Measurements from ENCODE around the gene RELN.

Gene RELN

DNA sequence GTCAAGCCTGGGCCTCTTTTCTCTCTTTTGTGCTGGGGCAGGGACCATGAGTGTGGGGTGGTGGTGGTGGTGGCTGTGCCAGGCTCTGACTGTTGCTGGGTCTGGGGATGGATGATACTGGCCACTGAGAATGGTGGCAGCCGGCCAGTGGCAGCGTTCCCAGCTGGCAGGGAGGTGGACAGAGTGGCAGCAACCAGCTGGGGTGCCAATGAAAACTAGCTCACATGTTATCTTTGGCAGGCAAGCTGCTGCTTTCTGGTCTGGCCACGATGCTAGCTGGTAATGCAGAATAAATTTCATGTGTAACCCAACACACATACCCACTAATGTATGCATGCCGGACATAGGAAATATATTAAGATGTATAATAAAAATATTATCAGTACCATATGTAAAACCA, 448.4 kb downstream of the RELN start:
- TF ChIP-seq, protein P1, sequence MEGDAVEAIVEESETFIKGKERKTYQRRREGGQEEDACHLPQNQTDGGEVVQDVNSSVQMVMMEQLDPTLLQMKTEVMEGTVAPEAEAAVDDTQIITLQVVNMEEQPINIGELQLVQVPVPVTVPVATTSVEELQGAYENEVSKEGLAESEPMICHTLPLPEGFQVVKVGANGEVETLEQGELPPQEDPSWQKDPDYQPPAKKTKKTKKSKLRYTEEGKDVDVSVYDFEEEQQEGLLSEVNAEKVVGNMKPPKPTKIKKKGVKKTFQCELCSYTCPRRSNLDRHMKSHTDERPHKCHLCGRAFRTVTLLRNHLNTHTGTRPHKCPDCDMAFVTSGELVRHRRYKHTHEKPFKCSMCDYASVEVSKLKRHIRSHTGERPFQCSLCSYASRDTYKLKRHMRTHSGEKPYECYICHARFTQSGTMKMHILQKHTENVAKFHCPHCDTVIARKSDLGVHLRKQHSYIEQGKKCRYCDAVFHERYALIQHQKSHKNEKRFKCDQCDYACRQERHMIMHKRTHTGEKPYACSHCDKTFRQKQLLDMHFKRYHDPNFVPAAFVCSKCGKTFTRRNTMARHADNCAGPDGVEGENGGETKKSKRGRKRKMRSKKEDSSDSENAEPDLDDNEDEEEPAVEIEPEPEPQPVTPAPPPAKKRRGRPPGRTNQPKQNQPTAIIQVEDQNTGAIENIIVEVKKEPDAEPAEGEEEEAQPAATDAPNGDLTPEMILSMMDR (IDR thresholded peaks at IDR 0.05; ENCODE audit: low read depth, low read length), result no peak

DNA sequence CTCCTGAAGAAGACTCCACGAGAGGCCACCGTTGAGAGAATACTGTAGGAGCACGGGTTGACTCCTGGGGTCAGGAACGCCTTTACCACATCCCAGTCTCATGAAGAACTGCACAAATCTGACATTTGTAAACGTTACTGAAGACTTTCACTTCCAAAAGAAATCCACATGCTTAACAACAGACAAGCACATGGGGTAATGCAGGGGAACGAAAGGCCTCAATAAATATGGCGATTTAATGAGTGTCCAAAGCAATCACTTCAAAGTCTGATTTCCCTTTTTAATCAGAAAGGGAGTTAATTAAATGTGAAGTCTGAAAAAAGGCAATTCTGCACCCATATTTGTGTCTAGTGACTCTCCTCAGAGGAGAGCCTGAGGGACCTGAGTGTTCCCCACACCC, 449.1 kb downstream of the RELN start:
- TF ChIP-seq, protein P1 (IDR thresholded peaks at IDR 0.05; ENCODE audit: low read depth, low read length), result no peak
- no peak overlapping the region for H3K4me3 ChIP-seq (ENCODE audit: low read depth, low read length)

More for the DNA sequence above, 448.4 kb downstream of the RELN start:
- H3K4me3 ChIP-seq (ENCODE audit: low read depth, low read length), result no peak overlapping the region

DNA sequence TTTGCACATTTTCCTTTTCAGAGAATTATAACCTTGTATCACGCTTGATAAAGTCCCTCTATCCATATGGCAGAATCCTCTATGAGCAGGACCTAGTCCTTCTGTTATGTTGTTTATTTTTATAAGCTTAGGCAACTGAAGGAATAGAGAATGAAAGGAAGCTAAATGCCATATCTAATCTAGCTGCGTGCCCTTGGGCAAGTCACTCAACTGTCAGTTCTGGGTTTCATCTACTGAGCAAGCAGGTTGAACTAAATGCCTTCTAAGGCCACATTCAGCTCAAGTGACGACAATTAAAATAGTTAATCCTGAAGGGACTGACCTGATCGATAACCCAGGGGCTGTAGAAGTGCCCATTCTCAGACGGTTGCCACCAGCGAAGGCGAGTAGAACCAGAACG, 449.6 kb downstream of the RELN start:
- TF ChIP-seq, protein P1 (IDR thresholded peaks at IDR 0.05; ENCODE audit: low read depth, low read length), result no peak
- no peak overlapping the region for H3K4me3 ChIP-seq (ENCODE audit: low read depth, low read length)

DNA sequence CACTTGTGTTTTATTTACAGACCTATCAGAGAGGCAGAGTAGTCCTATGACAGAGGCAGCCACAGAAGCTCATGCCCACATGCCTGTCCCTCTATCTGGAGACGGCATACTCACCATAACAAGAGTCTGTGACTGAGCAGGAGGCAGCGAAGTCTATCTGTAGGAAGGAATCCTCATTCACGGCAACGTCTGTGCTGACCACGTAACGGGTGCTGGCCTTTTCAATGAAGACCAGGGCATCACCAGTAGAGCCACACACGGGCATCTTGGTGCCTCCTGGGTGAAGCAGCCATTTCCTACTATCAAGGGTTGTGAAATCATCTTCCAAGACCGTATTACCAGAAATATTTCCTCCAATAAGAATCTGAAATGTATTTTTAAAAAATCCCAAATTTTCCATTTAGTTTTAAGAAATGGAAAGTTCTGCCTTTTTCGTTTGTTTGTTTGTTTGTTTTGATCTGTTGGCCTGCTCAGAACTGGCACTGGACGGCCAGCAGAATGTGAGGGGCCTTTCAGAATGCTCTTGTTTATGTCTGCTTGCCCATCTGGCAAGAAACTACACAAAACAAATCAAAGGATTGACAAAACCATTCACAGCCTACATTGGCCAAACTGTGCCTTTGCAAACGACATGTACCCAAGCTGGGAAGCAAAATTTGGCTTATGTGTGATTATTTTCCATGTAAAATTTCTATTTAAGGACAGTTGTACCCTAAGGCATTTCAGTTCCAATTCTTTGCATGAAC, 450.3 kb downstream of the RELN start:
- TF ChIP-seq, protein P1 (IDR thresholded peaks at IDR 0.05; ENCODE audit: low read depth, low read length), result no peak

DNA sequence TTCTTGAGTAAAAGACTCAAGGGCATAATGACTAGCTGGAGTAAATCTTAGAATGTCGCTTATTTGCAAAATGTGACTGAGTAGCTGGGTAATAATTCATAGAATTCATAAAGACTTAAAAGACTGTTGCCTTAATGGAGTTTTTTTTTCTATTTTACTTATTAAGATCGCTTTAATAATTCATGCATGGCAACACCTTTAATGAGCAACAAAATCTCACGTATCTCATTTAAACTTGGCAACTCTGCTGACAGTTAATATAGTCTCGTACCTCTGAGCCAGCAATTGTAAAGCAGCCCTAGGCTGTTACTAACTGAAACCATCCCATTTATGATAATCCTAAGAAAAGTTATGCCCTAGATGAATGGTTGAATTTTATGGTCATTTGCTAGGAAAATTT, 455.7 kb downstream of the RELN start:
- TF ChIP-seq, protein P1 (IDR thresholded peaks at IDR 0.05; ENCODE audit: low read depth, low read length), result no peak
- H3K4me3 ChIP-seq (ENCODE audit: low read depth, low read length), result no peak overlapping the region

More for the DNA sequence above, 450.3 kb downstream of the RELN start:
- H3K4me3 ChIP-seq (ENCODE audit: low read depth, low read length), result no peak overlapping the region

DNA sequence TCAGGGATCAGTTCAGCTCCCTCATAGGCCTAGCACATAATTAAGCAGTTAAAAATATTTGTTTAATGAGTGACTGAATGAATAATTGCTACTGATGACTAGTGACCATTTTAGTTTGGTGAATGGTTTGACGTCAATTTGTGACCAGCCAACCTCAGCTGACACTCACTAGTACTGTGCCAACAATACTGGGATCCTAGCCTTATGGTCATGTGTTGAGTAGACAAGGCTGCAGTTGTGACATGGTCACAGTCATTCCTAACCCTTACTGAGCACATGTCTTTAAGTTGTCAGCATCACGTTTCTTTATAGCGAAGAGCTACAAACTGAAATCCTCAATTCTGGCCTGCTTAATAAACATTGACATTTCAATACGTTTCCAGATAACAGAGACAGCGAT, 456.5 kb downstream of the RELN start:
- TF ChIP-seq, protein P1 (IDR thresholded peaks at IDR 0.05; ENCODE audit: low read depth, low read length), result no peak
- no peak overlapping the region for H3K4me3 ChIP-seq (ENCODE audit: low read depth, low read length)

DNA sequence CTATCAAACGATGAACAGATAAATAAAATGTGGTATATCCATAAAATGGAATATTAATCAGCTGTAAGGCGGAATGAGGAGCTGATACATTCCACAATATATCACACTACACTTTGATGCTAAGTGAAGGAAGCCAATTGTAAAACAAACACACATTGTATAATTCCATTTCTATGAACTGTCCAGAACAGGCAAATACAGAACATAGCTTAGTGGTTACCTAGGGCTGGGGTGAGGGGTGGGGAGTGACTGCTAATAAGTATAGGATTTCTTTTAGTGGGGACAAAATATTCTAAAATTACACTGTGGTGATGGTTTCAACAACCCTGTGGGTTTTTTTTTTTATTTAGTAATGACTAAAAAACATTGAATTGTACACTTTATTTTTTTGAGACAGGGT, 461.3 kb downstream of the RELN start:
- H3K4me3 ChIP-seq (ENCODE audit: low read depth, low read length), result no peak overlapping the region
- TF ChIP-seq, protein P1 (IDR thresholded peaks at IDR 0.05; ENCODE audit: low read depth, low read length), result no peak
